CD14-positive monocyte (primary cell): ENCODE results near the gene PATJ. TPM values are rescaled to one million over a fixed set of nuclear protein-coding genes. Genes with fewer than 3 reads are reported as not detected.

Source experiments
- DNase-seq, 3 donors: peaks; one replicate each; pipeline ENCODE4 v3.0.0-alpha.2; 2011 to 2022
- H2AFZ ChIP-seq: 2 replicates; pipeline ENCODE4 v1.6.0; 2012; ENCODE audit warnings: mild to moderate bottlenecking, low read depth, low read length, inconsistent platforms; ENCODE audit not compliant: insufficient read depth, poor library complexity, severe bottlenecking
- H3K27ac ChIP-seq, 2 donors: 1 replicate in 1 of 2; 2 replicates in 1 of 2; pipeline ENCODE4 v1.5.1; 2012 to 2013; ENCODE audit warnings: low read length in 2 of 2, control low read depth in 1 of 2, inconsistent platforms in 1 of 2, low read depth in 1 of 2, mild to moderate bottlenecking in 1 of 2
- H3K27me3 ChIP-seq, 2 donors: one replicate each; pipeline versions ENCODE4 v1.6.0 to v1.6.1; 2011 to 2013; ENCODE audit warnings: low read length in 2 of 2; ENCODE audit not compliant: control insufficient read depth in 2 of 2, insufficient read depth in 2 of 2
- H3K36me3 ChIP-seq, 2 donors: replicated peaks in 1 of 2; 1 replicate in 1 of 2; 2 replicates in 1 of 2; pipeline versions ENCODE4 v1.5.1 to v1.6.1; 2012 to 2013; ENCODE audit warnings: low read length in 2 of 2, control low read depth in 1 of 2, inconsistent platforms in 1 of 2, mild to moderate bottlenecking in 1 of 2; ENCODE audit not compliant: insufficient read depth in 2 of 2, control insufficient read depth in 1 of 2
- H3K4me1 ChIP-seq, 2 donors: 1 replicate in 1 of 2; 2 replicates in 1 of 2; pipeline versions ENCODE4 v1.5.1 to v1.6.1; 2012 to 2013; ENCODE audit warnings: low read length in 2 of 2, control low read depth in 1 of 2, inconsistent platforms in 1 of 2, mild to moderate bottlenecking in 1 of 2, moderate library complexity in 1 of 2; ENCODE audit not compliant: insufficient read depth in 2 of 2, control insufficient read depth in 1 of 2
- H3K4me2 ChIP-seq: replicated peaks from 2 replicates; pipeline ENCODE3; 2012; ENCODE audit warnings: low read length, moderate library complexity, mild to moderate bottlenecking; ENCODE audit not compliant: poor library complexity, severe bottlenecking; ENCODE audit errors: extremely low read depth
- H3K4me3 ChIP-seq, 3 experiments: fragments of 200-600 bp in 1 of 3; sonication (generic) in 1 of 3; replicated peaks in 1 of 3; 1 replicate in 2 of 3; 2 replicates in 1 of 3; pipeline ENCODE4 v1.5.1; 2011 to 2013; ENCODE audit warnings: low read length in 3 of 3, mild to moderate bottlenecking in 3 of 3, control low read depth in 2 of 3, low read depth in 2 of 3, inconsistent platforms in 1 of 3, moderate library complexity in 1 of 3
- H3K79me2 ChIP-seq: 2 replicates; pipeline ENCODE4 v1.6.0; 2012; ENCODE audit warnings: mild to moderate bottlenecking, control low read depth, inconsistent platforms, low read length, moderate library complexity; ENCODE audit not compliant: insufficient read depth
- H3K9ac ChIP-seq: 2 replicates; pipeline ENCODE4 v1.6.0; 2017; ENCODE audit warnings: low read length, mild to moderate bottlenecking; ENCODE audit not compliant: insufficient read depth, poor library complexity, severe bottlenecking
- H3K9me3 ChIP-seq, 2 donors: replicated peaks in 1 of 2; 1 replicate in 1 of 2; 2 replicates in 1 of 2; pipeline versions ENCODE4 v1.5.1 to v1.6.1; 2012 to 2013; ENCODE audit warnings: low read length in 2 of 2, control low read depth in 1 of 2; ENCODE audit not compliant: control insufficient read depth in 1 of 2, insufficient read depth in 1 of 2
- H4K20me1 ChIP-seq: 2 replicates; pipeline ENCODE4 v1.6.0; 2012; ENCODE audit warnings: mild to moderate bottlenecking, low read length, control low read depth, moderate library complexity; ENCODE audit not compliant: insufficient read depth
- H3K27ac Mint-ChIP-seq, 7 donors: one replicate each; pipeline ENCODE4 v1.8.0; 2020; ENCODE audit warnings: mild to moderate bottlenecking in 7 of 7, mixed read lengths in 7 of 7, moderate library complexity in 6 of 7, inconsistent platforms in 2 of 7
- H3K27me3 Mint-ChIP-seq, 3 donors: one replicate each; pipeline ENCODE4 v1.8.0; 2021 to 2022; ENCODE audit warnings: low read depth in 3 of 3, mild to moderate bottlenecking in 3 of 3, mixed read lengths in 3 of 3, moderate library complexity in 3 of 3, inconsistent platforms in 1 of 3
- H3K36me3 Mint-ChIP-seq, 2 donors: one replicate each; pipeline ENCODE4 v1.8.0; 2020; ENCODE audit warnings: mixed read lengths in 2 of 2, inconsistent platforms in 1 of 2, mild to moderate bottlenecking in 1 of 2
- H3K4me1 Mint-ChIP-seq: one replicate; pipeline ENCODE4 v1.8.0; 2020; ENCODE audit warnings: mild to moderate bottlenecking, mixed read lengths
- H3K4me3 Mint-ChIP-seq, 2 donors: one replicate each; pipeline ENCODE4 v1.8.0; 2020; ENCODE audit warnings: mild to moderate bottlenecking in 2 of 2, mixed read lengths in 2 of 2, moderate library complexity in 1 of 2
- H3K9me3 Mint-ChIP-seq, 7 donors: one replicate each; pipeline ENCODE4 v1.8.0; 2020 to 2022; ENCODE audit warnings: mixed read lengths in 7 of 7, mild to moderate bottlenecking in 6 of 7, moderate library complexity in 6 of 7, inconsistent platforms in 2 of 7
- CTCF ChIP-seq: fragments of 200-600 bp; IDR thresholded peaks from one replicate; pipeline ENCODE4 v1.8.0; 2022; ENCODE audit warnings: antibody characterized with exemption, mild to moderate bottlenecking
- WGBS: methylation state at CpG from one replicate; pipeline ENCODE4 v1.1.5; 2013; ENCODE audit warnings: missing lambda C conversion rate; ENCODE audit not compliant: insufficient coverage; 5-methylcytosine and 5-hydroxymethylcytosine counted together
- intact Hi-C, 2 donors: fragments of 100-400 bp; cut with micrococcal nuclease; formaldehyde crosslinking; loops; one replicate each; pipeline versions ENCODE4 v1.15.0 to v1.15.1; 2023
- polyA plus RNA-seq, 3 donors: library from polyadenylated mRNA; depleted of rRNA in 1 of 3; unstranded in 2 of 3; stranded (reverse) in 1 of 3; fragments of 300-500 nt in 2 of 3; fragments of >200 nt in 1 of 3; fragmentation: Illumina TruSeq in 2 of 3; gene quantifications; 1 replicate in 2 of 3; 2 replicates in 1 of 3; pipeline ENCODE4 v1.2.3, GENCODE V29; 2012 to 2021

Gene PATJ
- polyA plus RNA-seq, 3 donors: 0.01 to 0.23 TPM; not detected in 1

- no peak overlapping the region for H3K4me3 ChIP-seq
- H3K4me1 ChIP-seq: no peaks in the 10 kb centered on the region
- WGBS: no CpG with 5 or more reads among the region's 1 CpG
- no peak overlapping the region for H3K4me3 Mint-ChIP-seq
- H3K4me1 Mint-ChIP-seq: no peaks in the 10 kb centered on the region
- no peaks in the 10 kb centered on the region for H3K9me3 Mint-ChIP-seq
- H3K27me3 ChIP-seq: no peaks in the 10 kb centered on the region
- no peaks in the 10 kb centered on the region for H3K79me2 ChIP-seq
- no peak for DNase-seq
- no peak overlapping the region for H3K9ac ChIP-seq
- no peak for TF ChIP-seq CTCF
- no peaks in the 10 kb centered on the region for H4K20me1 ChIP-seq
- H3K4me2 ChIP-seq: no peak overlapping the region
- H3K27ac ChIP-seq: no peak overlapping the region
- peaks cover 0 to 6% (median 0%) of the 10 kb centered on the region in 3 donors for H3K27me3 Mint-ChIP-seq
- intact Hi-C loops: no loop called here
- H2AFZ ChIP-seq: no peak overlapping the region
- H3K9me3 ChIP-seq: no peaks in the 10 kb centered on the region
- H3K27ac Mint-ChIP-seq: no peak overlapping the region
- H3K36me3 Mint-ChIP-seq: no peaks in the 10 kb centered on the region
- H3K36me3 ChIP-seq: no peaks in the 10 kb centered on the region
These were observed 365.6 kb downstream of the PATJ start for GRCh38 chr1:62107923-62108322.

- H4K20me1 ChIP-seq: no peaks in the 10 kb centered on the region
- no peaks in the 10 kb centered on the region for H3K9me3 ChIP-seq
- Mint-ChIP-seq H3K4me3 (no peak overlapping the region), H3K9me3 (no peaks in the 10 kb centered on the region), H3K36me3 (no peaks in the 10 kb centered on the region), H3K27me3 (peaks cover 0 to 6% (median 2%) of the 10 kb centered on the region in 3 donors), H3K4me1 (no peaks in the 10 kb centered on the region), H3K27ac (no peak overlapping the region)
- H3K36me3 ChIP-seq: no peaks in the 10 kb centered on the region
- no peak for DNase-seq
- intact Hi-C loops: no loop called here
- H3K79me2 ChIP-seq: no peaks in the 10 kb centered on the region
- no peaks in the 10 kb centered on the region for H3K27me3 ChIP-seq
- no peaks in the 10 kb centered on the region for H3K4me1 ChIP-seq
- TF ChIP-seq CTCF: no peak
- H3K27ac ChIP-seq: no peak overlapping the region
- WGBS: 97% methylated on average over 3 of the region's 5 CpGs
- H3K4me3 ChIP-seq: no peak overlapping the region
- no peak overlapping the region for H3K9ac ChIP-seq
- H3K4me2 ChIP-seq: no peak overlapping the region
- H2AFZ ChIP-seq: no peak overlapping the region
These were observed 366.8 kb downstream of the PATJ start for GRCh38 chr1:62109124-62109523.
